DMS53 treated with DMSO at 0.1 percent for 48 hours (cell line): ENCODE measurements around the gene PCDH17.

Experiments
- DNase-seq: peaks from one replicate; lab custom pipeline; 2025; ENCODE audit not compliant: unreplicated experiment; lab: John Stamatoyannopoulos, UW

PCDH17 gene, protein sequence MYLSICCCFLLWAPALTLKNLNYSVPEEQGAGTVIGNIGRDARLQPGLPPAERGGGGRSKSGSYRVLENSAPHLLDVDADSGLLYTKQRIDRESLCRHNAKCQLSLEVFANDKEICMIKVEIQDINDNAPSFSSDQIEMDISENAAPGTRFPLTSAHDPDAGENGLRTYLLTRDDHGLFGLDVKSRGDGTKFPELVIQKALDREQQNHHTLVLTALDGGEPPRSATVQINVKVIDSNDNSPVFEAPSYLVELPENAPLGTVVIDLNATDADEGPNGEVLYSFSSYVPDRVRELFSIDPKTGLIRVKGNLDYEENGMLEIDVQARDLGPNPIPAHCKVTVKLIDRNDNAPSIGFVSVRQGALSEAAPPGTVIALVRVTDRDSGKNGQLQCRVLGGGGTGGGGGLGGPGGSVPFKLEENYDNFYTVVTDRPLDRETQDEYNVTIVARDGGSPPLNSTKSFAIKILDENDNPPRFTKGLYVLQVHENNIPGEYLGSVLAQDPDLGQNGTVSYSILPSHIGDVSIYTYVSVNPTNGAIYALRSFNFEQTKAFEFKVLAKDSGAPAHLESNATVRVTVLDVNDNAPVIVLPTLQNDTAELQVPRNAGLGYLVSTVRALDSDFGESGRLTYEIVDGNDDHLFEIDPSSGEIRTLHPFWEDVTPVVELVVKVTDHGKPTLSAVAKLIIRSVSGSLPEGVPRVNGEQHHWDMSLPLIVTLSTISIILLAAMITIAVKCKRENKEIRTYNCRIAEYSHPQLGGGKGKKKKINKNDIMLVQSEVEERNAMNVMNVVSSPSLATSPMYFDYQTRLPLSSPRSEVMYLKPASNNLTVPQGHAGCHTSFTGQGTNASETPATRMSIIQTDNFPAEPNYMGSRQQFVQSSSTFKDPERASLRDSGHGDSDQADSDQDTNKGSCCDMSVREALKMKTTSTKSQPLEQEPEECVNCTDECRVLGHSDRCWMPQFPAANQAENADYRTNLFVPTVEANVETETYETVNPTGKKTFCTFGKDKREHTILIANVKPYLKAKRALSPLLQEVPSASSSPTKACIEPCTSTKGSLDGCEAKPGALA (N-terminal part only)

GRCh38 chr13:57631596-57632275 is at the start of gene PCDH17:
Gene PCDH17, plus strand, starts transcription at chr13:57631744. Its CDS starts 803 bp downstream, at chr13:57632547.
- DNase-seq, result no peak

- no peak for DNase-seq
Measured at GRCh38 chr13:57582032-57582431, 49.5 kb upstream of the PCDH17 start.

DNA sequence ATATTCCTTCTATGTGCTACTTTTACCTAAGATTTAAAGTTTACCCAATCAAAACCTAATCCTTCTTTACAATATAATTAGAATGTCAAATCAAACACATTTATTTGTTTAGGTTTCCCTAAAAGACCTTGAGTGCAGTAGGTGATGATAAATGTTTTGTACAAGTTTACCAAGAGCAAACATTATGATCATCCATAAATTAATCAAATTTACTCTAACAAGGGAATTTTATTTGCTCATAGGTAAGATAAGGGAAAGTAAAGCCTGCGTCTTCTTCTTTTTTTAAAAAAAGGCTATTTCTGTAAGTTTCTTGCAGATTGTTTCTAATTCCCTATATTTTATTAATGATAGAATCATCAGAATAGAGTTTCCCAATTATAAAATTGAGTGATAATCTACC is 48.0 kb upstream of the PCDH17 start:
- no peak for DNase-seq

GRCh38 chr13:57588639-57589038 is 42.9 kb upstream of the PCDH17 start:
- no peak for DNase-seq

DNA sequence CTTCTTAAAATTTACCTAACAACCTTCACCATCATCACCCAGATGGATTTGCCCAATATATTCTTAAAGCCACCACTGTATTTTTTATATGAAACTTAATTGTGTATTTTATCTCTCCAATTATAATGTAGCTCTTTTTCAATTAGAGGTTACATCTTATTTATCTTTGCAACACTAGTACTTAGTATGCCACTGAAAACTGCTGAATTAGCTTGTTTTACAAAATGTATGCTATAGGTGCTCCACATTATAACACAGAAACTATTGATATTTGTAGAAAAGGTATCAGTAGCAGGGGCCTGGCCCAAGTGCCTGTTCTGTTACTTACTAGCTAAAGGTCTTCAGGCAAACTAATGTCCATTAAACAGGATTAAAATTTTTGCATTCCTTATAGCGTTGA is 35.8 kb upstream of the PCDH17 start:
- no peak for DNase-seq

DNA sequence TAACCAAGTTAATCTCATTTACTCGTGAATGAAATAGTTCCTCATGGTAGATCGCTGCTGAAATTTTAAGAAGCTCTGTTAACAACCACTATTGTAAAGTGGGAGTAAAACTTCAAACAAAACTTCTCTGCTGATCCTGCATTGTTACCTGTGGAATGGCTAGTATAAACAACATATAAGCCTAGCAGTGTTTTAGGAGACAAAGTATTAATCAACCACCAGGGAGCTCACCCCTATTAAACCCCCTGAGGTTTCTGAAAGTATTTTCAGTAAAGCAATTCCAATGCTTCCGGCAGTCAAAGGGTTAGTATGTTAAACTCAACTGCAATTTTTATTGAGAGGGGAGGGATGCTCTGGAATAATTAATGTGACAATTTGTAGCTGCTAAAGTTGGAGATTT is 30.0 kb upstream of the PCDH17 start:
- DNase-seq, result no peak

DNA sequence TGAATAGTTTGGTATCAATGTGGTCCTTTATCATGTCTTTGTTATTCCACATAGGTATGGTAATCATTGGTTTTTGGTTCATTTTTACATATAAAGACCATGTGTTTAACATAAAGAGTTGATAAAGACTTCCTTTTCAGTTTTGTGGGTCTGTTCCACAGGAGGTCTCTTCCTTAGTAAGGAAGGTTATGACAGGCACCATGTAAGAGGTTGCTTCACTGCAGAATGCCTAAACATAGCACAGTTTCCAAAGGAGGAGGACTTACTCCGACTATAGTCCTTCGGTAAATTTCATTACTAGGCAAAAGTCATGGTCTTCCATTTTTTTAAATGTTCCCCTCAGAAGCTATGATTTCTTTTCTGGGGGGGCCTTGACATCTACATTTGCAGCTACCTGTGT is 27.1 kb upstream of the PCDH17 start:
- no peak for DNase-seq

DNA sequence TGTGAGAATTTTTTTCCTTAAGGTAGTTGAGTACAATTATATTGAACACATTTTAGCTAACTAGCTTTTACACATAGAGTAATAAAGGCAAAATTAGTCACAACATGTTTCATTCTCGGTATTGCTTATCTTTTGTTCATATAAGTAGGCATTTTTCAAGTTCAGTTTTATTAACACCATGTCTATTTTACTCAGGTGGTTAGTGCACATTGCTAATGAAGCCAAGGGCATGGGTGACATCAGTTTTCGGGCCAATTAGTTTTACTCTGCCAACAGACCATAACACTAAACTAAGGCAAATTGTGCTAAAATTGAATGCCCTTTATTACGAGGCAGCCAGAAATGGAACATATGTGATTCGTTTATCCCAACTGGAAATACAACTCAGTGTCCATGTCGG is 19.6 kb upstream of the PCDH17 start:
- DNase-seq, result no peak

GRCh38 chr13:57612568-57612967 is 19.0 kb upstream of the PCDH17 start:
- DNase-seq, result no peak

DNA sequence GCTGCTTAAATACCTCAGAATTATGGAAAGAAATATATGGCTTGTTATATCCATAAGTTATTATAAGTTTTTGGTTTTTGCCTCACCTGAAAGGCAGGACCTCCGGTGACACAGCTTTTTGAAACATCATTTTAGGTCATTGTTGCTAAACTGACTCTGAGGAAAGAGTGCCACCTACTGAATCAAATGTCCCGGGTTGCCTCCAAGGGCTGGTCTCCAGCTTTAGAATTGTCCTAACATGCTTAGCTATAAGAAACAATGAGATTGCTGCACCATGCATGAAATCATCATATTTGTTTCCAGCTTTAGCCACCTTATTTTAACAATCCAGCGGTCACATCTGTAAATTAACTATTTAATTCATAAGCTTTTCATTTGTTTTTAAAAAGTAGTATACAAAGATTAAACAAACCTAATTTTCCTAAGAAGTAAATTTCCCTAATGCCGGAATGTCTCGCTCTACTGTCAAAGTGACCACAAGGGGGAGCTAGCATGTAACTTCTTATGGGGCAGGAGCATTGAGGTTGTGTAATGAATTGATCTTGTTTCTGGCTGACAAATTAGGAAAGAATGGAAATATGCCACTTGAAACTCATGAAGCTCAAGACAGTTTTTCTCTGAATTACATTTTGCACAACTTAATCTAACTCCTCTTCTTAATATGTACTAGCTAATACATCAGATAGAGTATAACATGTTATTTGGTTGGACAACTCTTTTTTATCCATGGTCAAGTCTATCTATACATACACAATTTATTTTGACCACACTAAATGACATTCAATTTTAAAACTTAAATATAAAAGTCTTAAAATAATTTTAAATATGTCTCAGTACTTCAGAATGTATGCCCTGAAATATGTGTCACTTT is 6.7 kb upstream of the PCDH17 start:
- DNase-seq, result no peak

- peak; percentile 7 for DNase-seq
Measured at GRCh38 chr13:57627663-57628062, 3.9 kb upstream of the PCDH17 start.

DNA sequence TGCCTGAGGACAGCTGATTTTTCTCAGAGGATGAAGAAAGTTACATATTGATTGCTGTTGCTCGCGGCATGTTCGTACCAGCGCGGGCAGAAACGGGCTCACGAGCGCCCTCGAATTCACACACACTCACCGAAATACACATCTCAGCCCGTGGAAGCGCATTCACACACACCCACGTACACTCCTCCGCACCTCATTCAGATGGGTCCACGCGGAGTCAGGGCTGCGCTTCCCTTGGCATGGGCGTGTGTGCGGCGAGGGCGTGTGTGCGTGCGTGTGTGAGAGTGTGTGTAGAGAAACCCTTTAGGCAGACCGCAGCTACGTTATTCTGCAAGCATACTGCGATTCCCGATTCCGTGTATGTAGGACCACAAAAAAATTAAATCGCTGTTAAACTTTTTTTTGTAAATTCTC is 2.1 kb upstream of the PCDH17 start:
- no peak for DNase-seq

DNA sequence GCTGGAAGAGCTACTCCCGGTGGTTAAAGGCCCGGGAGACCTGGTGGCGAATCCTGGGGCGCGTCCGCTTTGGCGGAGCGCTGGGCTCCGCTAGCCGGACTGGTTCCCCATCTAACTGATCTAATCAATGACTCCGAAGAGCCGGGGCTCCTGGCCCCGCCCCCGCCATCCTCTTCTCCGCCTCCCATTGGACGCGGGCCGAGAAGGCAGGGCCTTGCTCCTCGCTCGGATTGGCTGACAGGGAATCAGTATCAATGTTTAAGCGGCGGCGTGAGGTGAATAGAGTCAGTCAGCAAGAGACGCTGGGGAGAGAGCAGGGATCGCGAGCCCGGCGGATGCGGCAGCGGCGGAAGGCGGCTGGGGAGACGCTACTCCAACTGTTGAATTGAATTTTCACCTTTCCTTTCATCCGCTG is 1.7 kb upstream of the PCDH17 start:
- DNase-seq, result no peak

GRCh38 chr13:57630661-57631595 is 616 bp upstream of the PCDH17 start:
- peak; percentile 20 for DNase-seq

DNA sequence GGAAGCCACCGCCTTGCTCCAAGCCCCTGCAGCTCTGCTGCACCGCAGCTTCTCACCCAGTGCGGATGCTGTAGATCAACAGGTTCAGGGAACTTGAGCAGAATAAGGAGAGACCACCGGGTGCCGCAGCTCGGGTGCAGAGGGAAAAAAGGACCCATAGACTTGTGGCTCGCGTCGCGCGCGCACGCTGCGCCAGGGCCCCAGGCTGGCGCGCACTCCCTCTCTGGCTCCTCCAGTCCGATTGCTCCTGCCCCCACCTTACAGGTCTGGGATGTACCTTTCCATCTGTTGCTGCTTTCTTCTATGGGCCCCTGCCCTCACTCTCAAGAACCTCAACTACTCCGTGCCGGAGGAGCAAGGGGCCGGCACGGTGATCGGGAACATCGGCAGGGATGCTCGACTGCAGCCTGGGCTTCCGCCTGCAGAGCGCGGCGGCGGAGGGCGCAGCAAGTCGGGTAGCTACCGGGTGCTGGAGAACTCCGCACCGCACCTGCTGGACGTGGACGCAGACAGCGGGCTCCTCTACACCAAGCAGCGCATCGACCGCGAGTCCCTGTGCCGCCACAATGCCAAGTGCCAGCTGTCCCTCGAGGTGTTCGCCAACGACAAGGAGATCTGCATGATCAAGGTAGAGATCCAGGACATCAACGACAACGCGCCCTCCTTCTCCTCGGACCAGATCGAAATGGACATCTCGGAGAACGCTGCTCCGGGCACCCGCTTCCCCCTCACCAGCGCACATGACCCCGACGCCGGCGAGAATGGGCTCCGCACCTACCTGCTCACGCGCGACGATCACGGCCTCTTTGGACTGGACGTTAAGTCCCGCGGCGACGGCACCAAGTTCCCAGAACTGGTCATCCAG is 964 bp downstream of the PCDH17 start:
- no peak for DNase-seq

DNA sequence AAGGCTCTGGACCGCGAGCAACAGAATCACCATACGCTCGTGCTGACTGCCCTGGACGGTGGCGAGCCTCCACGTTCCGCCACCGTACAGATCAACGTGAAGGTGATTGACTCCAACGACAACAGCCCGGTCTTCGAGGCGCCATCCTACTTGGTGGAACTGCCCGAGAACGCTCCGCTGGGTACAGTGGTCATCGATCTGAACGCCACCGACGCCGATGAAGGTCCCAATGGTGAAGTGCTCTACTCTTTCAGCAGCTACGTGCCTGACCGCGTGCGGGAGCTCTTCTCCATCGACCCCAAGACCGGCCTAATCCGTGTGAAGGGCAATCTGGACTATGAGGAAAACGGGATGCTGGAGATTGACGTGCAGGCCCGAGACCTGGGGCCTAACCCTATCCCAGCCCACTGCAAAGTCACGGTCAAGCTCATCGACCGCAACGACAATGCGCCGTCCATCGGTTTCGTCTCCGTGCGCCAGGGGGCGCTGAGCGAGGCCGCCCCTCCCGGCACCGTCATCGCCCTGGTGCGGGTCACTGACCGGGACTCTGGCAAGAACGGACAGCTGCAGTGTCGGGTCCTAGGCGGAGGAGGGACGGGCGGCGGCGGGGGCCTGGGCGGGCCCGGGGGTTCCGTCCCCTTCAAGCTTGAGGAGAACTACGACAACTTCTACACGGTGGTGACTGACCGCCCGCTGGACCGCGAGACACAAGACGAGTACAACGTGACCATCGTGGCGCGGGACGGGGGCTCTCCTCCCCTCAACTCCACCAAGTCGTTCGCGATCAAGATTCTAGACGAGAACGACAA is 1.8 kb downstream of the PCDH17 start:
- no peak for DNase-seq
